Activated CD4-positive, alpha-beta memory T cell treated with anti-CD3 and anti-CD28 coated beads for 36 hours (primary cell): ENCODE results near the gene FARS2. TPM values are rescaled to one million over a fixed set of nuclear protein-coding genes. Genes with fewer than 3 reads are reported as not detected.

Source experiments
- CTCF ChIA-PET: fragments of 350-600 bp; sonication (Branson Sonifier 250); formaldehyde crosslinking; loops from one replicate; lab custom pipeline; 2021; ENCODE audit warnings: antibody characterized with exemption, inconsistent platforms; lab: Charles Lee
- POLR2A ChIA-PET: fragments of 350-600 bp; sonication (Branson Sonifier 250); formaldehyde crosslinking; loops from one replicate; lab custom pipeline; 2021; ENCODE audit warnings: antibody characterized with exemption; lab: Charles Lee
- DNase-seq: peaks from one replicate; pipeline ENCODE4 v3.0.0-alpha.2; 2020
- H3K27ac Mint-ChIP-seq: one replicate; pipeline ENCODE4 v1.8.0; 2021; ENCODE audit warnings: mixed read lengths
- H3K27me3 Mint-ChIP-seq: one replicate; pipeline ENCODE4 v1.8.0; 2021; ENCODE audit warnings: mixed read lengths
- H3K36me3 Mint-ChIP-seq: one replicate; pipeline ENCODE4 v1.8.0; 2021; ENCODE audit warnings: mixed read lengths
- H3K4me1 Mint-ChIP-seq: one replicate; pipeline ENCODE4 v1.8.0; 2021; ENCODE audit warnings: low read depth, mixed read lengths
- H3K4me3 Mint-ChIP-seq: one replicate; pipeline ENCODE4 v1.8.0; 2021; ENCODE audit warnings: mild to moderate bottlenecking, mixed read lengths
- H3K9me3 Mint-ChIP-seq: one replicate; pipeline ENCODE4 v1.8.0; 2021; ENCODE audit warnings: mixed read lengths
- intact Hi-C: fragments of 100-400 bp; cut with micrococcal nuclease; formaldehyde crosslinking; loops from one replicate; pipeline ENCODE4 v1.15.1; 2023
- total RNA-seq, 2 experiments: library from RNA; stranded (reverse); gene quantifications; one replicate each; pipeline ENCODE4 v1.2.3, GENCODE V29; 2021

Gene FARS2
- total RNA-seq, 2 experiments from 2014 or later = 22.7 to 23.7 TPM

DNA sequence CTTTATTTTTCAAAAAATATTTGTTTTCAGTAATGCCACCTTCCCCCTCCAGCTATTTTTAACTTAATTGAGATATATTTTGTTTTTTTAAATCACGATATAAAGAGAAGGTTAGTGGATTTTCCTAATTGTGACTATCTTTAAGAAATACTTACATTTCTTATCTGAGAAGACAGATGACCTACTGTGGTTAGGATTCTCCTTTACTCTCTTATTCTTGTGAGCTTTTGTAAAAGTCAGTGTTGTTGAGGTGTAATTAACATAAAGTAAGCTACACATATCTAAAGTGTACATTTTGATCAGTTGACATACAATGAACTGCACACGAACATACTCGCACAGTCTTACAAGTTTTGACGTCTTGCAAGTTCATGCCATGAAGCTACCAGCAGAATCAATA, 144.7 kb downstream of the FARS2 start:
- H3K27ac Mint-ChIP-seq = no peak overlapping the region
- peaks cover 14% of the 10 kb centered on the region for H3K4me1 Mint-ChIP-seq
- CTCF ChIA-PET = interaction anchor here (0.6 to 1.7 kb wide), 2 partner anchors 52 to 262 kb away, joined by 3 to 7 read pairs; no protein-coding TSS in a partner anchor
- no peaks in the 10 kb centered on the region for H3K27me3 Mint-ChIP-seq
- no peak overlapping the region for H3K4me3 Mint-ChIP-seq
- POLR2A ChIA-PET = no interaction called here
- intact Hi-C loops = no loop called here
- peaks cover 5% of the 10 kb centered on the region for H3K9me3 Mint-ChIP-seq
- H3K36me3 Mint-ChIP-seq = peaks cover 19% of the 10 kb centered on the region
- DNase-seq = no peak

DNA sequence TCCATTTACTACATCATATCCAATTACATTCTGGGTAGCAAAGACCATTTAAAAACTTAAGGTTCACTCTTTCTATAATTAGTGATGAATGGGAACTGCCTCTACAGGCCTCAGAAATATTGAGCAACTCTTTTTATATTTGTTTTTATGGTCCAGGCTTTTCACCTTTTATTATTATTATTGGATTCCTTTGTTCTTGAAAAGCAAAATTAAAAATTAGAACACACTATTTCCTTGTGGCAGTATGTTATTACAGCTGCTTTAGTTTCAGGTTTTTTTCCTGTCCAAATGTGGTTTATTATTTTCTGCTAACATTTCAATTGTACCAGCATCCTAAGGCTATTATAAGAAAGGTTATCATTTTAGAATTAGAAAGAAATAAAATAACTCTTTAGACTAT, 150.1 kb downstream of the FARS2 start:
- Mint-ChIP-seq H3K36me3 (peaks cover 21% of the 10 kb centered on the region), H3K4me1 (no peaks in the 10 kb centered on the region), H3K9me3 (no peaks in the 10 kb centered on the region), H3K27ac (no peak overlapping the region), H3K4me3 (no peak overlapping the region), H3K27me3 (no peaks in the 10 kb centered on the region)
- ChIA-PET CTCF (no interaction called here), POLR2A (no interaction called here)
- no peak for DNase-seq
- intact Hi-C loops = no loop called here

GRCh38 chr6:5412017-5412416, 150.7 kb downstream of the FARS2 start:
- Mint-ChIP-seq H3K36me3 (peaks cover 22% of the 10 kb centered on the region), H3K4me1 (no peaks in the 10 kb centered on the region), H3K9me3 (no peaks in the 10 kb centered on the region), H3K27ac (no peak overlapping the region), H3K4me3 (no peak overlapping the region), H3K27me3 (no peaks in the 10 kb centered on the region)
- DNase-seq = no peak
- ChIA-PET POLR2A (no interaction called here), CTCF (no interaction called here)
- intact Hi-C loops = no loop called here

DNA sequence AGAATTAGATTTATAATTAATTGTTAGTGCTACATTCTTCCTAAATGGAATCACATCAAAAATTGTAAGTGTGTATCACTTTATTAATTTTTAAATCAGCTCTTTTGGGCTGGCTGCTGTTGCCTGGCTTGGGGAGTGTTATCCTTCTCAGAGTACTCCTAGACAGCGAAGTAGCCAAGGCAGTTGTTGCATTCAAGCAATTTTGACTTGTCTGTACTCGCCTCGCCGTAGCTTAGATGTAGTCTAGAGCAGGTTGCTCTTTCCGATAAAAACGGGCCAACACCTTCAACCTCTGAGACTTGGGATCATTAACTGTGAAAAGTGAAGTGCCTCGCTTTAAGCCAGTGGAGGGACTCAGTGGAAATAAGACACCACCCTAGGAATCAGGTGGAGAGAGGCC, 151.3 kb downstream of the FARS2 start:
- ChIA-PET POLR2A (no interaction called here), CTCF (no interaction called here)
- no peak overlapping the region for H3K27ac Mint-ChIP-seq
- DNase-seq = no peak
- no peaks in the 10 kb centered on the region for H3K4me1 Mint-ChIP-seq
- intact Hi-C loops = no loop called here
- peaks cover 24% of the 10 kb centered on the region for H3K36me3 Mint-ChIP-seq
- no peak overlapping the region for H3K4me3 Mint-ChIP-seq
- H3K27me3 Mint-ChIP-seq = no peaks in the 10 kb centered on the region
- H3K9me3 Mint-ChIP-seq = peaks cover 3% of the 10 kb centered on the region

- no peak overlapping the region for H3K4me3 Mint-ChIP-seq
- H3K4me1 Mint-ChIP-seq = no peaks in the 10 kb centered on the region
- H3K27me3 Mint-ChIP-seq = no peaks in the 10 kb centered on the region
- CTCF ChIA-PET = interaction anchor here (2.6 kb wide), 1 partner anchor 273 kb away, joined by 5 read pairs; no protein-coding TSS in a partner anchor
- peaks cover 5% of the 10 kb centered on the region for H3K9me3 Mint-ChIP-seq
- POLR2A ChIA-PET = no interaction called here
- intact Hi-C loops = no loop called here
- peaks cover 25% of the 10 kb centered on the region for H3K36me3 Mint-ChIP-seq
- DNase-seq = no peak
- H3K27ac Mint-ChIP-seq = no peak overlapping the region
Measured at GRCh38 chr6:5416250-5416649, 154.9 kb downstream of the FARS2 start.

- DNase-seq = peak; percentile 16
- intact Hi-C loops = no loop called here
- Mint-ChIP-seq H3K27ac (no peak overlapping the region), H3K9me3 (peaks cover 4% of the 10 kb centered on the region), H3K4me3 (no peak overlapping the region), H3K36me3 (peaks cover 22% of the 10 kb centered on the region), H3K27me3 (no peaks in the 10 kb centered on the region), H3K4me1 (peaks cover 5% of the 10 kb centered on the region)
- CTCF ChIA-PET = interaction anchor here (0.6 kb wide), 1 partner anchor 10 kb away, joined by 3 read pairs; no protein-coding TSS in a partner anchor
- POLR2A ChIA-PET = no interaction called here
Measured at GRCh38 chr6:5422321-5422915, 161.1 kb downstream of the FARS2 start.

DNA sequence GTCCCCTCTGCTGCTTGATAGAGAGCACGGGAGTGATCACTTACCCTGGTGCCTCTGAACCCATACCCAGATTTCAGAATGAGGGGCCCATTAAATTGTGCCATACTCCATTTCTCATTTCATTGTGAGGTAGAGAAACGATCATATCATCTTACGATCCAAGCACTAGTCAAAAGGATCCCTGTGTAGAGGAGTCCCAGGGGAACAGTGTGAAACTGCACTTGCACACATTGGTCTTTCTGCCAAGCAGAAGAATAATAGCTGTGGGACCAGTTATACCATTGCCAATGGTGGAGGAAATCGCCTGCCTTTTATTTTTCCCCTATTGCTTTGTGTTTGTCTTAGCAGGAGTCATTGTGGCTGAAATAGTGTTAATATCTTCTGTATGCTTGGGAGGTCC, 161.9 kb downstream of the FARS2 start:
- no peak overlapping the region for H3K27ac Mint-ChIP-seq
- ChIA-PET POLR2A (no interaction called here), CTCF (no interaction called here)
- peaks cover 17% of the 10 kb centered on the region for H3K36me3 Mint-ChIP-seq
- H3K4me1 Mint-ChIP-seq = peaks cover 5% of the 10 kb centered on the region
- no peaks in the 10 kb centered on the region for H3K27me3 Mint-ChIP-seq
- intact Hi-C loops = no loop called here
- no peak for DNase-seq
- H3K9me3 Mint-ChIP-seq = no peaks in the 10 kb centered on the region
- no peak overlapping the region for H3K4me3 Mint-ChIP-seq

DNA sequence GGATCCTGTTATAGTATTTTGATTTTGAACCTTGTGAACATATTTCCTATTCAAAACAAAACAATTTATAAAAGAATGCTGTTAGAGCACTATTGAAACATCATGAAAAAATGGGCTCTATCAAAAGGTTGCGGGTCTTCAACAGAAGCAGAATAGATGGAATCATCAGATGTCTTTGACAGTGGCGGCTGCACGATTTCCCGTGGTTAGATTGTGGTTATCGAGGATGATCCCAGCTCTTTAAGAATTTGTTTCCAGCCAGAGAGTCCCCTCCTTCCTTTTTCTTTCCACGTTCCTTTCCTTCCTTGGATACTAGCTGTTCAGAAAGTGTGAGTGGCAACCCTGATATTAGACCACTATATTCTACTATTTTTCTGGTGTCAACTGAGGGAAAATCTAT, 163.4 kb downstream of the FARS2 start:
- CTCF ChIA-PET = no interaction called here
- H3K4me1 Mint-ChIP-seq = peaks cover 5% of the 10 kb centered on the region
- intact Hi-C loops = no loop called here
- H3K9me3 Mint-ChIP-seq = no peaks in the 10 kb centered on the region
- no peak overlapping the region for H3K4me3 Mint-ChIP-seq
- DNase-seq = no peak
- POLR2A ChIA-PET = no interaction called here
- H3K27ac Mint-ChIP-seq = no peak overlapping the region
- peaks cover 13% of the 10 kb centered on the region for H3K36me3 Mint-ChIP-seq
- H3K27me3 Mint-ChIP-seq = no peaks in the 10 kb centered on the region

DNA sequence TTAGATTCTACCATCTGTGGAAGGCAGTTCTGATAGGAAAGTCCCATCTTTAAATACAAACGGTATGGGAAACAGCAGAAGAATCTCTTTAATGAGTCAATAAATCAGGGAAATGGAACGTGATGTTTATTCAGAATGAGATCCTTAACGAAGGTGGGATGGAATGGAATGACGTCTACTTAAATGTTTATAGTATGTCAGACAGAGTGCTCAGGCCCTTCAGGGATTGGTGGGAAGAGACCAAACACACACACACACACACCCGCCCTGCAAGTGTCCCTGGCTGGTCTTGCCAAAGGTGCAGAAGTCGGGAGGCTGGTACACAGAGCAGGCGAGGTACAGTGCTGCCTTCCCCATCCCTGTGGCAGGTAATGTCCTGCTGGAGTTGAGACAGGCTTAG, 164.0 kb downstream of the FARS2 start:
- CTCF ChIA-PET = no interaction called here
- intact Hi-C loops = no loop called here
- Mint-ChIP-seq H3K27me3 (no peaks in the 10 kb centered on the region), H3K27ac (no peak overlapping the region), H3K4me3 (no peak overlapping the region), H3K36me3 (peaks cover 9% of the 10 kb centered on the region), H3K9me3 (no peaks in the 10 kb centered on the region), H3K4me1 (peaks cover 5% of the 10 kb centered on the region)
- POLR2A ChIA-PET = no interaction called here
- no peak for DNase-seq

GRCh38 chr6:5425797-5426196, 164.5 kb downstream of the FARS2 start:
- H3K4me1 Mint-ChIP-seq = peaks cover 5% of the 10 kb centered on the region
- POLR2A ChIA-PET = no interaction called here
- H3K36me3 Mint-ChIP-seq = peaks cover 10% of the 10 kb centered on the region
- H3K9me3 Mint-ChIP-seq = no peaks in the 10 kb centered on the region
- CTCF ChIA-PET = no interaction called here
- intact Hi-C loops = no loop called here
- no peak overlapping the region for H3K27ac Mint-ChIP-seq
- no peak for DNase-seq
- H3K27me3 Mint-ChIP-seq = no peaks in the 10 kb centered on the region
- H3K4me3 Mint-ChIP-seq = no peak overlapping the region

DNA sequence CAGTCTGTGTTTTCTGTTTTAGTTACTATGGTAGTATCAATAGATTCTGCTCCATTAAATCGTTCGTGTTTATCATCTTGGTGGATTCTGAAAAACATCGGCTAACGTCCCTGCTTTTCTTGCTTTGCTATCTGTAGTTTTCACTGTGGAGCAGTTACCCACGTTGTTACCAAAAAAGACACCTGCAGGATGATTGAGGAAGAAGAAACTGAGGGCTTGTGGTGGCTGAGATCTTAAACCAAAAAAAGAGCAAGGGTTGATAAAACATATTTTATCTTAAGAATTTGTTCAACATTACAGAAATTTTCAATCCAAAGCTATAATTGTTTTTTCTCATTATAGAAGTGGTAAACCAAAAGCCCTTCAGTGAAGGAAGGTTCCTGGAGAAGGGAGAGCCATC, 166.3 kb downstream of the FARS2 start:
- H3K9me3 Mint-ChIP-seq = no peaks in the 10 kb centered on the region
- peaks cover 5% of the 10 kb centered on the region for H3K4me1 Mint-ChIP-seq
- H3K27ac Mint-ChIP-seq = no peak overlapping the region

DNA sequence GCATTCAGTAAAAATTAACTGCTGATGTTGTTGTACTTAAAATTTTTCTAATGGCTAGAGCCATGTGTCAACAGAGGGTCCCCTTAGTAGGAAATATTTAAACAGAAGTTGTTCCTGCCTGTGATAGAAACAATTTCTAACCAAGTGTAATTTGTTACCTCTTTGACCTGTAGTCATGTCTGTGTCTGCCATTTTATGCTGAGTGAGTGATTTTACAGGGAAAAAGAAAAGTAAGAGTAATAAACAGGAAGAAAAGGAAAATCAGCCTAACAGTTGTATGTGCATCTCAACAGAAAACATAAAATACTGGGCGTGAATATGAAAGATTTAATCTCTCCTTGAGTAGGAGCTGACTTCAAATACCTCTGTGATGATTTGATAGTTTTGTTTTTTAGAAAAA, 172.0 kb downstream of the FARS2 start:
- Mint-ChIP-seq H3K27me3 (no peaks in the 10 kb centered on the region), H3K4me1 (no peaks in the 10 kb centered on the region), H3K4me3 (no peak overlapping the region), H3K36me3 (peaks cover 45% of the 10 kb centered on the region), H3K9me3 (peaks cover 15% of the 10 kb centered on the region), H3K27ac (no peak overlapping the region)
- ChIA-PET POLR2A (no interaction called here), CTCF (no interaction called here)
- DNase-seq = no peak
- intact Hi-C loops = no loop called here

More for the DNA sequence above, 166.3 kb downstream of the FARS2 start:
- CTCF ChIA-PET = no interaction called here
- H3K36me3 Mint-ChIP-seq = peaks cover 6% of the 10 kb centered on the region
- POLR2A ChIA-PET = no interaction called here
- no peak overlapping the region for H3K4me3 Mint-ChIP-seq
- intact Hi-C loops = no loop called here
- no peak for DNase-seq
- H3K27me3 Mint-ChIP-seq = no peaks in the 10 kb centered on the region

GRCh38 chr6:5435449-5435848, 174.1 kb downstream of the FARS2 start:
- Mint-ChIP-seq H3K4me3 (no peak overlapping the region), H3K9me3 (peaks cover 15% of the 10 kb centered on the region), H3K27ac (no peak overlapping the region), H3K4me1 (peaks cover 10% of the 10 kb centered on the region), H3K27me3 (no peaks in the 10 kb centered on the region), H3K36me3 (peaks cover 48% of the 10 kb centered on the region)
- no peak for DNase-seq
- ChIA-PET CTCF (no interaction called here), POLR2A (no interaction called here)
- intact Hi-C loops = no loop called here
